Neural progenitor cell (in vitro differentiated cells): Measurements from ENCODE around the gene SPOUT1. TPM values are rescaled to one million over a fixed set of nuclear protein-coding genes. Genes with fewer than 3 reads are reported as not detected.

Experiments
- DNase-seq: peaks from one replicate; pipeline ENCODE4 v3.0.0-alpha.2; 2016; ENCODE audit warnings: low spot score
- H2AFZ ChIP-seq: fragments of 200-600 bp; sonication (generic); replicated peaks from 2 replicates; pipeline ENCODE4 v1.6.1; 2016; ENCODE audit warnings: antibody characterized with exemption
- H3F3A ChIP-seq: fragments of 200-600 bp; sonication (generic); 2 replicates; pipeline ENCODE4 v1.6.1; 2016; ENCODE audit warnings: antibody characterized with exemption, low read depth
- H3K27ac ChIP-seq: fragments of 200-600 bp; sonication (generic); 2 replicates; pipeline ENCODE4 v1.5.1; 2016; ENCODE audit warnings: mild to moderate bottlenecking
- H3K27me3 ChIP-seq: fragments of 200-600 bp; sonication (generic); 2 replicates; pipeline ENCODE4 v1.6.1; 2016; ENCODE audit warnings: mild to moderate bottlenecking, moderate library complexity
- H3K36me3 ChIP-seq: fragments of 200-600 bp; sonication (generic); 2 replicates; pipeline ENCODE4 v1.5.1; 2016
- H3K4me1 ChIP-seq: fragments of 200-600 bp; sonication (generic); 2 replicates; pipeline ENCODE4 v1.6.1; 2016; ENCODE audit warnings: mixed run types
- H3K4me2 ChIP-seq: fragments of 200-600 bp; sonication (generic); 2 replicates; pipeline ENCODE4 v1.6.1; 2016
- H3K4me3 ChIP-seq: fragments of 200-600 bp; sonication (generic); 2 replicates; pipeline ENCODE4 v1.5.1; 2016
- H3K79me2 ChIP-seq: fragments of 200-600 bp; sonication (generic); 2 replicates; pipeline ENCODE4 v1.6.1; 2016; ENCODE audit warnings: low read depth
- H3K9ac ChIP-seq: fragments of 200-600 bp; sonication (generic); 2 replicates; pipeline ENCODE4 v1.6.1; 2016
- H3K9me3 ChIP-seq: fragments of 200-600 bp; sonication (generic); 2 replicates; pipeline ENCODE4 v1.5.1; 2016; ENCODE audit warnings: low read depth
- H4K20me1 ChIP-seq: fragments of 200-600 bp; sonication (generic); 2 replicates; pipeline ENCODE4 v1.6.1; 2016; ENCODE audit warnings: low read depth
- H3K27ac Mint-ChIP-seq: 3 replicates; pipeline ENCODE4 v1.8.0; 2021; ENCODE audit warnings: mixed read lengths
- H3K27me3 Mint-ChIP-seq: 2 replicates; pipeline ENCODE4 v1.8.0; 2022; ENCODE audit warnings: low read depth, mild to moderate bottlenecking, inconsistent platforms, moderate library complexity, mixed read lengths; ENCODE audit not compliant: insufficient read depth
- H3K36me3 Mint-ChIP-seq: 3 replicates; pipeline ENCODE4 v1.8.0; 2021; ENCODE audit warnings: mixed read lengths
- H3K4me1 Mint-ChIP-seq: 3 replicates; pipeline ENCODE4 v1.8.0; 2021; ENCODE audit warnings: mixed read lengths
- H3K4me3 Mint-ChIP-seq: 3 replicates; pipeline ENCODE4 v1.8.0; 2021; ENCODE audit warnings: mild to moderate bottlenecking, moderate library complexity, mixed read lengths
- H3K9me3 Mint-ChIP-seq: 3 replicates; pipeline ENCODE4 v1.8.0; 2020; ENCODE audit warnings: mixed read lengths
- CTCF ChIP-seq: fragments of 200-600 bp; sonication (generic); IDR thresholded peaks from 2 replicates; pipeline ENCODE4 v1.5.1; 2017; ENCODE audit warnings: antibody characterized with exemption, mild to moderate bottlenecking
- EZH2 ChIP-seq: fragments of 200-600 bp; sonication (generic); IDR thresholded peaks from 2 replicates; pipeline ENCODE4 v1.6.1; 2017; ENCODE audit warnings: antibody characterized with exemption, mild to moderate bottlenecking, moderate library complexity
- EZH2phosphoT487 ChIP-seq: fragments of 200-600 bp; sonication (generic); IDR thresholded peaks from 2 replicates; pipeline ENCODE4 v1.6.1; 2017; ENCODE audit warnings: antibody characterized with exemption
- total RNA-seq: library from RNA; depleted of rRNA; stranded (reverse); fragments of >200 nt; gene quantifications from 2 replicates; pipeline ENCODE4 v1.2.3, GENCODE V29; 2015; ENCODE audit warnings: low replicate concordance

Gene SPOUT1
- total RNA-seq, 1 donor from 2014 or later: 17.2 TPM

GRCh38 chr9:128823362-128823902 lies 6.2 kb downstream of the SPOUT1 start:
- H3K27me3 Mint-ChIP-seq: peaks cover 2% of the 10 kb centered on the region
- H3K27ac Mint-ChIP-seq: no peak overlapping the region
- DNase-seq: no peak
- Histone ChIP-seq H3F3A (peaks cover 16% of the 10 kb centered on the region), H3K27me3 (peaks cover 11% of the 10 kb centered on the region), H3K4me3 (no peak overlapping the region), H4K20me1 (peaks cover 31% of the 10 kb centered on the region), H3K9me3 (no peaks in the 10 kb centered on the region), H3K4me1 (peaks cover 7% of the 10 kb centered on the region), H3K9ac (no peak overlapping the region), H3K79me2 (peaks cover 9% of the 10 kb centered on the region), H3K4me2 (no peak overlapping the region), H2AFZ (no peak overlapping the region), H3K36me3 (no peaks in the 10 kb centered on the region), H3K27ac (no peak overlapping the region)
- H3K4me1 Mint-ChIP-seq: peaks cover 12% of the 10 kb centered on the region
- no peak overlapping the region for H3K4me3 Mint-ChIP-seq
- no peaks in the 10 kb centered on the region for H3K9me3 Mint-ChIP-seq
- peaks cover 6% of the 10 kb centered on the region for H3K36me3 Mint-ChIP-seq
- TF ChIP-seq EZH2: no peak
- no peak for TF ChIP-seq EZH2phosphoT487
- TF ChIP-seq CTCF: no peak

GRCh38 chr9:128822407-128823042 lies 7.1 kb downstream of the SPOUT1 start:
- Histone ChIP-seq H3K79me2 (no peaks in the 10 kb centered on the region), H3K27me3 (peaks cover 11% of the 10 kb centered on the region), H2AFZ (no peak overlapping the region), H3K4me3 (no peak overlapping the region), H3K4me1 (peaks cover 7% of the 10 kb centered on the region), H3K4me2 (no peak overlapping the region), H3K9ac (no peak overlapping the region), H3F3A (peaks cover 16% of the 10 kb centered on the region), H3K9me3 (no peaks in the 10 kb centered on the region), H3K36me3 (no peaks in the 10 kb centered on the region), H3K27ac (no peak overlapping the region), H4K20me1 (peaks cover 31% of the 10 kb centered on the region)
- Mint-ChIP-seq H3K4me3 (no peak overlapping the region), H3K9me3 (no peaks in the 10 kb centered on the region), H3K36me3 (peaks cover 5% of the 10 kb centered on the region), H3K27me3 (peaks cover 3% of the 10 kb centered on the region), H3K4me1 (peaks cover 12% of the 10 kb centered on the region), H3K27ac (no peak overlapping the region)
- DNase-seq: no peak
- TF ChIP-seq EZH2 (no peak), CTCF (no peak)

GRCh38 chr9:128821584-128822406 lies 7.8 kb downstream of the SPOUT1 start:
- Mint-ChIP-seq H3K4me1 (peaks cover 14% of the 10 kb centered on the region), H3K27me3 (peaks cover 2% of the 10 kb centered on the region), H3K36me3 (peaks cover 5% of the 10 kb centered on the region), H3K4me3 (no peak overlapping the region), H3K27ac (no peak overlapping the region), H3K9me3 (no peaks in the 10 kb centered on the region)
- no peak for TF ChIP-seq EZH2phosphoT487
- no peak for TF ChIP-seq CTCF
- TF ChIP-seq EZH2: no peak
- Histone ChIP-seq H3K4me3 (no peak overlapping the region), H3K4me2 (no peak overlapping the region), H2AFZ (no peak overlapping the region), H4K20me1 (peaks cover 31% of the 10 kb centered on the region), H3K27me3 (peaks cover 11% of the 10 kb centered on the region), H3K4me1 (peaks cover 7% of the 10 kb centered on the region), H3F3A (peaks cover 16% of the 10 kb centered on the region), H3K36me3 (no peaks in the 10 kb centered on the region), H3K9me3 (no peaks in the 10 kb centered on the region), H3K79me2 (no peaks in the 10 kb centered on the region), H3K27ac (no peak overlapping the region), H3K9ac (no peak overlapping the region)
- no peak for DNase-seq
